K562 (cell line): ENCODE data around the gene FGF2. TPM values are rescaled to one million over a fixed set of nuclear protein-coding genes. Genes with fewer than 3 reads are reported as not detected.

Source experiments
- CBX8 ChIP-seq: fragments of 200-600 bp; sonication (generic); IDR thresholded peaks from 2 replicates; pipeline ENCODE4 v1.6.1; 2012; ENCODE audit warnings: borderline replicate concordance, mixed run types, low read depth, mild to moderate bottlenecking, moderate library complexity, mixed read lengths, low read length, control low read depth, inconsistent platforms; ENCODE audit not compliant: poor library complexity, severe bottlenecking; ENCODE audit errors: extremely low read depth
- CHCHD3 ChIP-seq: fragments of 250-450 bp; sonication (Bioruptor Pico); IDR thresholded peaks from 2 replicates; pipeline ENCODE4 v2.1.2; 2022; ENCODE audit warnings: mild to moderate bottlenecking
- DMBX1 ChIP-seq: fragments of 250-450 bp; sonication (Bioruptor Pico); IDR thresholded peaks from 2 replicates; pipeline ENCODE4 v1.8.0; 2022; ENCODE audit warnings: inconsistent platforms, mild to moderate bottlenecking, moderate library complexity, borderline replicate concordance
- ETV5 ChIP-seq: sonication (generic); formaldehyde crosslinking; IDR thresholded peaks from 2 replicates; pipeline ENCODE4 v1.4.0; 2020; ENCODE audit warnings: low read depth, mild to moderate bottlenecking, missing genetic modification reagents
- KAT2B ChIP-seq: IDR thresholded peaks from one replicate; pipeline ENCODE4 v1.6.1; 2012; ENCODE audit warnings: low read depth, mild to moderate bottlenecking, control low read depth, inconsistent platforms, low read length, moderate library complexity
- MEF2A ChIP-seq: IDR thresholded peaks from 2 replicates; pipeline ENCODE4 v1.6.1; 2011; ENCODE audit warnings: low read depth, mild to moderate bottlenecking, low read length, moderate library complexity; ENCODE audit not compliant: control insufficient read depth
- PML ChIP-seq: IDR thresholded peaks from 2 replicates; pipeline ENCODE4 v1.6.1; 2012; ENCODE audit warnings: low read length, inconsistent platforms
- PRPF4 ChIP-seq: fragments of 200-400 bp; formaldehyde crosslinking; IDR thresholded peaks from one replicate; pipeline ENCODE4 v1.6.1; 2017; ENCODE audit warnings: low read length, low read depth, mild to moderate bottlenecking; ENCODE audit not compliant: insufficient read depth, poor library complexity, severe bottlenecking
- SMAD2 ChIP-seq: fragments of 150-350 bp; IDR thresholded peaks from 2 replicates; pipeline ENCODE4 v1.6.1; 2014; ENCODE audit warnings: low read depth, mild to moderate bottlenecking, low read length
- TEAD2 ChIP-seq: fragments of 450-650 bp; IDR thresholded peaks from 2 replicates; pipeline ENCODE4 v1.6.1; 2016; ENCODE audit warnings: missing genetic modification characterization, control low read depth, missing compliant biosample characterization
- TEAD4 ChIP-seq, 2 experiments: sonication (generic) in 1 of 2; formaldehyde crosslinking in 1 of 2; IDR thresholded peaks; 2 replicates each; pipeline versions ENCODE4 v1.6.1 to v1.8.0; 2012 to 2022; ENCODE audit warnings: borderline replicate concordance in 1 of 2, inconsistent platforms in 1 of 2, low read length in 1 of 2, mild to moderate bottlenecking in 1 of 2, missing genetic modification reagents in 1 of 2
- THRB ChIP-seq: fragments of 450-650 bp; formaldehyde crosslinking; conservative IDR thresholded peaks from 2 replicates; pipeline ENCODE4 v1.4.0; 2022; ENCODE audit warnings: mild to moderate bottlenecking, missing genetic modification characterization
- WHSC1 ChIP-seq: IDR thresholded peaks from one replicate; pipeline ENCODE4 v1.6.1; 2012; ENCODE audit warnings: low read length, control low read depth, inconsistent platforms
- XRCC4 ChIP-seq: IDR thresholded peaks from one replicate; pipeline ENCODE4 v1.6.1; 2011; ENCODE audit not compliant: insufficient read depth, insufficient read length; ENCODE audit errors: extremely low read depth
- YY1 ChIP-seq, 3 experiments: IDR thresholded peaks; 2 replicates each; pipeline ENCODE4 v1.6.1; 2011; ENCODE audit warnings: low read length in 2 of 3, mild to moderate bottlenecking in 2 of 3, moderate library complexity in 2 of 3, borderline replicate concordance in 1 of 3, control low read depth in 1 of 3, low read depth in 1 of 3; ENCODE audit not compliant: insufficient read depth in 3 of 3, insufficient replicate concordance in 2 of 3, control insufficient read depth in 1 of 3, insufficient read length in 1 of 3; ENCODE audit errors: extremely low read depth in 1 of 3
- ZBTB2 ChIP-seq: fragments of 450-650 bp; IDR thresholded peaks from 2 replicates; pipeline ENCODE4 v1.6.1; 2016; ENCODE audit warnings: antibody characterized with exemption
- ZNF121 ChIP-seq: sonication (generic); formaldehyde crosslinking; conservative IDR thresholded peaks from 2 replicates; pipeline ENCODE4 v1.8.0; 2022; ENCODE audit warnings: missing genetic modification reagents
- ZNF324 ChIP-seq: fragments of 250-450 bp; sonication (Bioruptor Pico); IDR thresholded peaks from 2 replicates; pipeline ENCODE4 v1.4.0; 2020; ENCODE audit warnings: mild to moderate bottlenecking
- polyA plus RNA-seq, 8 experiments: library from polyadenylated mRNA; depleted of rRNA in 4 of 8; stranded (reverse) in 5 of 8; unstranded in 3 of 8; fragments of >200 nt; fragmentation: Nextera tagmentation in 2 of 8; fragmentation: Illumina TruSeq in 1 of 8; extraction: Ambion mirVana in 2 of 8; extraction: Trizol in 1 of 8; gene quantifications; 2 replicates each; pipeline versions ENCODE4 v1.2.1 to v1.2.3, GENCODE V29; 2011 to 2014; ENCODE audit warnings: inconsistent platforms in 1 of 8, missing spikeins in 1 of 8
- total RNA-seq, 7 experiments: library from RNA; depleted of rRNA in 6 of 7; stranded (reverse); fragments of >200 nt in 6 of 7; fragmentation: Illumina TruSeq in 2 of 7; extraction: Trizol in 2 of 7; gene quantifications; 2 replicates each; pipeline versions ENCODE4 v1.2.1 to v1.2.3, GENCODE V29; 2011 to 2021; ENCODE audit warnings: low replicate concordance in 1 of 7

Gene FGF2
- total and polyA plus RNA-seq, 9 of the 15 experiments (the other 6 are each of a cell fraction or from before 2014, with no cell fraction given) = 2.5 to 19.4 (median 9.2) TPM

- TF ChIP-seq TEAD4 (IDR thresholded peaks at IDR 0.05; ENCODE audit: low read length) (no peak), TEAD4 (CRISPR knock-in tag; IDR thresholded peaks at IDR 0.05; ENCODE audit: borderline replicate concordance) (no peak), DMBX1 (CRISPR knock-in tag) (no peak), TEAD2 (tag) (no peak), ZNF121 (CRISPR knock-in tag) (no peak), PRPF4 (no peak), KAT2B (no peak), SMAD2 (no peak), ETV5 (CRISPR knock-in tag) (no peak; the same call in none of the 2 replicates), MEF2A (no peak), THRB (CRISPR knock-in tag) (no peak), PML (no peak), XRCC4 (no peak), WHSC1 (no peak), ZBTB2 (no peak), CBX8 (no peak), YY1 (IDR thresholded peaks at IDR 0.05; ENCODE audit: borderline replicate concordance in 1 of 3, control insufficient read depth in 1 of 3, extremely low read depth in 1 of 3, insufficient read depth in 3 of 3, insufficient read length in 1 of 3, insufficient replicate concordance in 2 of 3, low read depth in 1 of 3, low read length in 2 of 3) (no peak), CHCHD3 (no peak), ZNF324 (CRISPR knock-in tag) (no peak)
Observed at GRCh38 chr4:122921971-122922876, 95.6 kb downstream of the FGF2 start, which contains the start of gene NUDT6 (continued).
